ENCODE results near the gene SKIC8. TPM values are rescaled to one million over a fixed set of nuclear protein-coding genes. Genes with fewer than 3 reads are reported as not detected.

The SKIC8 gene
- total and polyA plus RNA-seq, 5 donors, result 26.8 to 37.1 (median 29.7) TPM

DNA sequence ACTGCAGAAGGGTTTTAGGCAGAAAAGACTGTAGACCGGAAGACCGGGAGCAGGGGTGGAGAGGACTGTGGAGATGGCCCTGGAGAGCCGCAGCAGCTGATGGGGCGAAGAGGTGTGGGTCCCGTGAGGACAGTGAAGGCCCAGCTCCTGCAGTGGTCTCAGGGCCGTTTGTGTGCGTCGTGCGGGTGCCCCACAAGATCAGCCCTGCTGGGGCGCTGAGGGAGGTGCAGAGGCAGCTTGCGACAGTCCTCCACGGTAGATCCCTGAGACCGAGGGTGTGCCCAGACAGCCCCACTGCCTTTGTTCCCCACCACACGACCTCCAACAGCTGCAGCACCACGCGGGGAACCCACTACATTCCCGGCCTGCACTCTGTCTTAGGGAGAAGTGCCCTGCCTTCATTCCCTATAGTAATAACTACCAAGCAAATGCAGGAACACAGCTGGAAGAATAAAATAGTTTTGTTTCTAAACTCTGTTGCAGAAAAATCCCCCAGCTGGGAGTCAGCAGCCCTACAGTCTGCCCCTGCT, 21.7 kb upstream of the SKIC8 start:
- DNase-seq, result no peak
- Histone ChIP-seq H3K9me3 (ENCODE audit: control insufficient read depth, low read length) (no peaks in the 10 kb centered on the region), H3K27me3 (ENCODE audit: control insufficient read depth, insufficient read depth) (no peaks in the 10 kb centered on the region), H3K4me3 (ENCODE audit: low read length) (no peak overlapping the region), H3K4me1 (ENCODE audit: control insufficient read depth, insufficient read depth, low read length) (peaks cover 3% of the 10 kb centered on the region), H3K27ac (ENCODE audit: low read length) (no peak overlapping the region)
- ATAC-seq, result no peak
- 84% methylated on average over 17 of the region's 17 CpGs for WGBS
- intact Hi-C loops (cut with DNase I), result no loop called here

DNA sequence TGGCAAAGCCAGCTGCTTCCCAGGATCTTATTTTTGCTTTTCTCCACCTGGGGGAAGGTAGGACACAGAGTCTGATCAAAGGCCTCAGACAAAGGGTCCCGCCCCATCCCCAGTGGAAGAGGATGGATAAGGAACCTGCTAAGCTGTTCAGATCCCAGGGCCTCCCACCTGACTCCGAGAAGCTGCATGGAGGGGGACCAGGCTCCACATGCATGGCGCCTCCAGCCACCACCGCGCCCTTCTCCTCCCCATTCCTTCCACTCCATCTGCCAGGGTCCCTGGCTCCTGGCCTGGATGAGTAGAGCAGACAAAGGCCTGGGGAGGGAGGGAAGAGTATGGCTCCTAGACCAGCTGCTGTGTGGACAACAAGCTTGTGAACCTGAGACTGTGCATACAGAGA, 20.8 kb upstream of the SKIC8 start:
- Histone ChIP-seq H3K27ac (ENCODE audit: low read length) (no peak overlapping the region), H3K4me1 (ENCODE audit: control insufficient read depth, insufficient read depth, low read length) (no peaks in the 10 kb centered on the region), H3K9me3 (ENCODE audit: control insufficient read depth, low read length) (no peaks in the 10 kb centered on the region), H3K27me3 (ENCODE audit: control insufficient read depth, insufficient read depth) (no peaks in the 10 kb centered on the region), H3K4me3 (ENCODE audit: low read length) (no peak overlapping the region)
- ATAC-seq (no peak), DNase-seq (no peak)
- 93% methylated on average over 5 of the region's 5 CpGs for WGBS
- intact Hi-C loops (cut with DNase I), result no loop called here

DNA sequence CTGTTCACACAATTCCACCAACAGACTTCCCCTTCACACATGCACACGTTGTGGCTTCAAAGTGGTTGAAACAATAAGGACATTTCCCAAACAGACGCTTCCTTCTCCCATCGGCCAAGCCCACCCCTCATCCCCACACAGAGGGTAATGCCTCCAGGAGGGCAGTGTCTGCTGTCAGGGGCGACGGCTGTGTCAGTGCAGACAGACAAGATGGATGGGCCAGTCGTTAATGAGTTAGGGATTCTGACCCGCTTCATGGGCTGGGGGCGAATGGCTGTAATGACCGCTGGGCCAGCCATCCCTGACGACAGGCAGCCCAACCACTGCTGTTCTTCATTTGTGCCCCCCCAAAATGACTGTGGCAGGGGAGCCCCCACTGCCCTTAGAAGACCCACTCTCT, 20.2 kb upstream of the SKIC8 start:
- Histone ChIP-seq H3K4me3 (ENCODE audit: low read length) (no peak overlapping the region), H3K4me1 (ENCODE audit: control insufficient read depth, insufficient read depth, low read length) (no peaks in the 10 kb centered on the region), H3K27ac (ENCODE audit: low read length) (no peak overlapping the region), H3K27me3 (ENCODE audit: control insufficient read depth, insufficient read depth) (no peaks in the 10 kb centered on the region), H3K9me3 (ENCODE audit: control insufficient read depth, low read length) (no peaks in the 10 kb centered on the region)
- 73% methylated on average over 10 of the region's 10 CpGs for WGBS
- DNase-seq (no peak), ATAC-seq (no peak)
- intact Hi-C loops (cut with DNase I), result no loop called here

DNA sequence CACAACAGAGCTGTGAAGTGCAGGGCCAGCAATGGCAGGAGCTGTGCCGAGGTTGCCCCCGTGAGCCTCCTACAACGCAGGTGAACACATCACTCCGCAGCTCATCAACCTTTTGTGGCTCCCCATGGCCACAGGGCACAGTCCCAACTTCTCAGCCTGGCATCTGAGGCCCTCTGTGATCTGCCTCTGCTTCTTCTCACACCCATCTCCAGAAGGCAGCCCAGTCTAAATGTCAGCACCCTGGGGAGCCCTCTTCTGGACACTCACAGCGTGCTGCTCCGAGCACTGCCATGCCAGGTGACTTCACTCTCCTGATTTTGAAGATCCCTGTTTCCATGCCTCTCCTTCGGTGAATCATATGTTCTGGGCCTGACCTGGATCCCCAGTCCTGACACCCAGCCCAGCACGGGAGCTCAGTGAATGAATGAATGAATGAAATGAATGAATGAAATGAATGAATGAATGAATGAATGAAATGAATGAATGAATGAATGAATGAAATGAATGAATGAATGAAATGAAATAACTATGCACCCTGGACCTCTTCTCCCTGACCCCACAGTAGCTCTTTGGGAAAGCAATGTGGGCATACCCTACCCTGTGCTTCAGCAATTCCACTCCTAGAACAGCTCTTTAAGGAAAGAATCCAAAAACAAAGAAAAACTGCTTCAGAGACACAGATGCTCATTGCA, 17.9 kb upstream of the SKIC8 start:
- H3K9me3 ChIP-seq (ENCODE audit: control insufficient read depth, low read length), result no peaks in the 10 kb centered on the region
- DNase-seq (no peak), ATAC-seq (peak in 1 of 2 donors; percentile 40)
- no peak overlapping the region for H3K4me3 ChIP-seq (ENCODE audit: low read length)
- intact Hi-C loops (cut with DNase I), result no loop called here
- no peaks in the 10 kb centered on the region for H3K27me3 ChIP-seq (ENCODE audit: control insufficient read depth, insufficient read depth)
- 84% methylated on average over 8 of the region's 8 CpGs for WGBS
- H3K27ac ChIP-seq (ENCODE audit: low read length), result no peak overlapping the region
- no peaks in the 10 kb centered on the region for H3K4me1 ChIP-seq (ENCODE audit: control insufficient read depth, insufficient read depth, low read length)

DNA sequence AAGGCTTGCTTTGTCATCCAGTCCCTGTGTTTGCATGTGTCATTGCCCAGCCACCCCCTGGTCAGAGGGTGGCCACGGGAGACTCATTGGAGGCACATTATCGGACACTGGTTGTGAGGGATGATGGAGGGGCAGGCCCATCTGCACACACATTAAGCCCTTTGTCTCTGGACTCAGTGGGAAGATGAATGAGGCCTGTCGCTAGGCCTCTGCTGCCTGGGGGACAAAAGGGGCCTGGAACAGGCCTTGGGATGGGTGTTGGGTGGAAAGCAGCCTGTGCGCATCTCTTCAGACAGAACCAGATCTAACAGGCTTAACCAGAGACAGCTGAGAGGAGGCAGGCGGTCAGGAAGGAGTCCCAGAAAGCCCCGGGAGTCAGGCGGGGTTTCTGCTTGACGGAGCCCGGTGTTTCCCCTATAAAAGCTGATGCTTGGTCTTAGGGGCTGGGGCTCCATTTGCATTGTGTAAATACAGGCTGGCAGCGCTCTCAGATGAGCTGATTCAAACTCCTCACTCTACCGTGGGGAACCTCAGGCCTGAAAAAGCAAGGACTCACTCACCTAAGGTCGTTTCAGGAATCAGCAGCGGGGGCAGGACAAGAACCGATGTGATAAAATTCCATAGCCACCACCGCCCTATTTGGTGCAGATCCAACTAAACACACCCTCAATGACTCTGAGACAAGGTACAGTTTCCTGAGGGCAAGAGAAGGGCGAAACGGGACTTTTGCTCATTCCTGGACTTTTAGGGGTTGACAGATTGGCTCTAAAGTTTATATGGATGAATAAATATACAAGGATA, 17.1 kb upstream of the SKIC8 start:
- no peak overlapping the region for H3K4me3 ChIP-seq (ENCODE audit: low read length)
- intact Hi-C loops (cut with DNase I), result no loop called here
- H3K27me3 ChIP-seq (ENCODE audit: control insufficient read depth, insufficient read depth), result no peaks in the 10 kb centered on the region
- ATAC-seq (no peak), DNase-seq (no peak)
- 55% methylated on average over 17 of the region's 17 CpGs for WGBS
- H3K4me1 ChIP-seq (ENCODE audit: control insufficient read depth, insufficient read depth, low read length), result no peaks in the 10 kb centered on the region
- no peak overlapping the region for H3K27ac ChIP-seq (ENCODE audit: low read length)
- H3K9me3 ChIP-seq (ENCODE audit: control insufficient read depth, low read length), result no peaks in the 10 kb centered on the region

DNA sequence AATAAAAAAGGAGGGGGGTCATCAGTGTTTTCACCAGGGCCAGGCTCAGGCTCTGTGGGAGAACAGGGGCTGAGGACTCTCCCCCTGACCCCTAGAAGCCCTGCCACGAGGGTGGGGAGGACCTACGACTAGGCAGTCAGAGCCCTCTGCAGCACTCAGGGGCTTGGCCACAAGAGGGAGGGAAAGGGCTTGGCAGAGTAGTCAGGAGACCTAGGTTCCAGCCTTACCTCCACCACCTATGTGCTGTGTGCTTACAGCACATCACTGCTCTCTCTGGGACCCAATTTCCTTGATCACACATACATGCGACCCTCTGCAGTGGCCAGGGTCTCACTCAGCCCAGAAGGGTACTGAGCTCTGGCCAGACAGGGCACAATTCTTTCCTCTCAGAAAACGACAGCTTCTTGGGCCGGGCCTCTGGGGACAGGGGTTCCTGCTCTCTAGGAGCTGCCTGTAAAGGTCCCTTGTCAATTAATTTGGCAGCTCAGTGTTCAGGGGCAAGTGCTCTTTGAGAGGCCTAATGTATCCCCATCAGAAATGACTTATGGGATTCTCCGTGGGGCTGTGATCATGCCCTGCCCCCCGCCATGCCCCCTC, 16.4 kb upstream of the SKIC8 start:
- ATAC-seq (no peak), DNase-seq (no peak)
- H3K4me3 ChIP-seq (ENCODE audit: low read length), result no peak overlapping the region
- H3K9me3 ChIP-seq (ENCODE audit: control insufficient read depth, low read length), result no peaks in the 10 kb centered on the region
- intact Hi-C loops (cut with DNase I), result no loop called here
- H3K4me1 ChIP-seq (ENCODE audit: control insufficient read depth, insufficient read depth, low read length), result no peaks in the 10 kb centered on the region
- no peaks in the 10 kb centered on the region for H3K27me3 ChIP-seq (ENCODE audit: control insufficient read depth, insufficient read depth)
- WGBS, result 67% methylated on average over 7 of the region's 7 CpGs
- no peak overlapping the region for H3K27ac ChIP-seq (ENCODE audit: low read length)

DNA sequence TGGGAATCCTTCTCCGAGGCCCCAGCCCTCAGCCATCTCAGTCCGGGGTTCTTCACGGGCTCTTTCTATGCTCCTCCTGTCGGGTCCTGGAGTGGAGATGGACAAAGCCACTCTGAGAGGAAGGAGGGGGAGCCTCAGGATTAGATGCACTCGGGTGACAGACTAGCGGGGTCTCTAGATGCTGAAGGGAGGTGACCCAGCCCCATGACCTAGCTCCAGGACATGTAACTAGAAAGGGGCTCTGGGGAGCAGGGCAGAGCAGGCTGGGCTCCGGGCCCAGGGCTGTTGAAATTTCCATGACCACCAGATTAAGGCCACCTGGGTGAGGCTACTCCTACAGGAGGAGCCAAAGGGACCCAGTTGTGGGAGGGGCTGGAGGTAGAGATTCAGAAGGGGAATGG, 14.8 kb upstream of the SKIC8 start:
- Histone ChIP-seq H3K4me3 (ENCODE audit: low read length) (no peak overlapping the region), H3K9me3 (ENCODE audit: control insufficient read depth, low read length) (no peaks in the 10 kb centered on the region), H3K27ac (ENCODE audit: low read length) (no peak overlapping the region), H3K27me3 (ENCODE audit: control insufficient read depth, insufficient read depth) (no peaks in the 10 kb centered on the region), H3K4me1 (ENCODE audit: control insufficient read depth, insufficient read depth, low read length) (no peaks in the 10 kb centered on the region)
- DNase-seq, result no peak
- no peak for ATAC-seq
- intact Hi-C loops (cut with DNase I), result no loop called here
- WGBS, result 72% methylated on average over 7 of the region's 7 CpGs

DNA sequence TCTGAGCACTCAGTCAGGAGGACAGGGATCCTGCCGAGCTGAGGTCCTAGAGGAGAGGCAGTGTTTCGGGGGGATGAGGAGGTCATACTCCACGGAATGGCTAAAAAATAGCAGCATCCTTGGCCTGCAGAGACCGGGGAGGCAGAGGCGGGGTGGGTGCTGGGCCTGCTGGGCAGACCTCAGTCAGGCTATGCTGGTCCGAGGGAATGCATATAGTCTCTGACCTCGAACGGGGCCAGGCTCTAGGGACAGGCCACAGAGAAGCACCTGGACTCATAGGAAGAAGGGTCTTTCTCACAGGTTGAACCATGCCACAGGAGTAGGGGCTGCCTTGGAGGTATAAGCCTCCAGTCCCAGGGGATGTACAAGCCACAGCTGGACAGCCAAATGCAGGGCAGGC, 14.0 kb upstream of the SKIC8 start:
- intact Hi-C loops (cut with DNase I), result no loop called here
- DNase-seq, result no peak
- ATAC-seq, result no peak

DNA sequence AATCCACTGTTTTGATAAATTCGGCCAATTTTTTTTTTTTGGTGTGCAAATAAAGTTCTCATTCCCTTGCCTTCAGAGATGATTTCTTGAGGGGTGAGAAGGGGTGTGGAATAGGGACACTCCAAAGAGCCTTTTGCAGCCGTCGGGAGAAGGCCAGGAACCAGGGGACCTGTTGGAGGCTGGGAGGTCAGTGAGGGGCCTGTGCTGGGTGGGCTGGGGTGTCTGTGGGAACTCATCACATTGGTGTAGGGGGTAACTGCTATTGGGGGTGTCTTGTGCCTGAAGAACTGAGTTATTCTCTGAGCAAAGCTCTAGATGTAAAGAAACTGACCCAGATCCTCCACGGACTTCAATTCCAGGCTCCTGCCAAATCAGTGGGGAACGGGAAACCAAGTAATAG, 13.5 kb upstream of the SKIC8 start:
- Histone ChIP-seq H3K4me3 (ENCODE audit: low read length) (no peak overlapping the region), H3K9me3 (ENCODE audit: control insufficient read depth, low read length) (no peaks in the 10 kb centered on the region), H3K27ac (ENCODE audit: low read length) (no peak overlapping the region), H3K4me1 (ENCODE audit: control insufficient read depth, insufficient read depth, low read length) (no peaks in the 10 kb centered on the region), H3K27me3 (ENCODE audit: control insufficient read depth, insufficient read depth) (no peaks in the 10 kb centered on the region)
- ATAC-seq (no peak), DNase-seq (no peak)
- intact Hi-C loops (cut with DNase I), result no loop called here
- WGBS, result 71% methylated on average over 5 of the region's 5 CpGs

More for the DNA sequence above, 14.0 kb upstream of the SKIC8 start:
- no peak overlapping the region for H3K4me3 ChIP-seq (ENCODE audit: low read length)
- WGBS, result 75% methylated on average over 8 of the region's 8 CpGs
- H3K27me3 ChIP-seq (ENCODE audit: control insufficient read depth, insufficient read depth), result no peaks in the 10 kb centered on the region
- H3K4me1 ChIP-seq (ENCODE audit: control insufficient read depth, insufficient read depth, low read length), result no peaks in the 10 kb centered on the region
- H3K27ac ChIP-seq (ENCODE audit: low read length), result no peak overlapping the region
- no peaks in the 10 kb centered on the region for H3K9me3 ChIP-seq (ENCODE audit: control insufficient read depth, low read length)

DNA sequence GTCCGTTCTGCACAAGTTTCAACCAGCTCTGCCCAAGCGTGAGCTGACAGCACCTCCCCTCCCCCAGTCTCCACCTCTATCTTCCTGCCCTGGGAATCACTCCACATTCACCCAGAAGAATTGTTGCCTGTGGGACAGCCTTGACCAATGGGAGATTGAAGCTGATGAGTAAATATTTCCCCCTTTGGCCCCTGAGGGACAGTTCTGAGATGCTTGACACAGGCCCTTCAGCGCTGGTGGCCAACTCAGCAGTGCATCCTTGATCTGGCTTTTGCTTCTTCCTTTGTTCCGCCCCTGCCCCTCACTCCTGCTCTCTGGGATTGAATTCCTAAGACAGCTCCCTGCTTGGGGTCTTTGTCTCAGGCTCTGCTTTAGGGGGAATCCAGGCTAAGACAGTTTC, 13.1 kb upstream of the SKIC8 start:
- ATAC-seq (no peak), DNase-seq (no peak)
- Histone ChIP-seq H3K4me1 (ENCODE audit: control insufficient read depth, insufficient read depth, low read length) (no peaks in the 10 kb centered on the region), H3K27me3 (ENCODE audit: control insufficient read depth, insufficient read depth) (no peaks in the 10 kb centered on the region), H3K9me3 (ENCODE audit: control insufficient read depth, low read length) (no peaks in the 10 kb centered on the region), H3K4me3 (ENCODE audit: low read length) (no peak overlapping the region), H3K27ac (ENCODE audit: low read length) (no peak overlapping the region)
- 67% methylated on average over 4 of the region's 4 CpGs for WGBS
- intact Hi-C loops (cut with DNase I), result no loop called here

DNA sequence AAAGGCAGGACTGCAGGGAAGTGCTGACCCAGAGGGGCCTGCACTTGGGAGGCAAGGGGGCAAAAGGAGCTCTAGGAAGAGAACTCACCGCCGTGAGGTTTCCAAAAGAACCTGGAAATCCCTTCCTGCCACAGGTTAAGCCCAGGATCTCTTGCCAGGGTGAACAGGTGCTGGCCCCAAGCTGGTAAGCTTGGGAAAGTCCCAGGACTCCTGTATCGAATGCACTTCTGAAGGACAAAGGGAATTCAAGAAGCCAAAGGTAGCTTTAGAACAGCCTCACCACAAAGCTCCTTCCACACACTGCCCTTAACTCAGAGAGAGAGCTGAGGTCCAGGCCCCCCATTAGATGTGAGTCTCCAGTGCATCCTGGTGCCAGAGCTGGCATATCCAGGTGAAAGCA, 11.9 kb upstream of the SKIC8 start:
- intact Hi-C loops (cut with DNase I), result no loop called here
- no peak overlapping the region for H3K27ac ChIP-seq (ENCODE audit: low read length)

More for the DNA sequence above, 11.9 kb upstream of the SKIC8 start:
- DNase-seq (no peak), ATAC-seq (no peak)
- no peak overlapping the region for H3K4me3 ChIP-seq (ENCODE audit: low read length)
- H3K9me3 ChIP-seq (ENCODE audit: control insufficient read depth, low read length), result no peaks in the 10 kb centered on the region
- WGBS, result 85% methylated on average over 3 of the region's 3 CpGs
- no peaks in the 10 kb centered on the region for H3K27me3 ChIP-seq (ENCODE audit: control insufficient read depth, insufficient read depth)
- H3K4me1 ChIP-seq (ENCODE audit: control insufficient read depth, insufficient read depth, low read length), result no peaks in the 10 kb centered on the region

All from right cardiac atrium (tissue), 5 donors.